Measurements from ENCODE around the gene PPP3CB.

Gene PPP3CB

DNA sequence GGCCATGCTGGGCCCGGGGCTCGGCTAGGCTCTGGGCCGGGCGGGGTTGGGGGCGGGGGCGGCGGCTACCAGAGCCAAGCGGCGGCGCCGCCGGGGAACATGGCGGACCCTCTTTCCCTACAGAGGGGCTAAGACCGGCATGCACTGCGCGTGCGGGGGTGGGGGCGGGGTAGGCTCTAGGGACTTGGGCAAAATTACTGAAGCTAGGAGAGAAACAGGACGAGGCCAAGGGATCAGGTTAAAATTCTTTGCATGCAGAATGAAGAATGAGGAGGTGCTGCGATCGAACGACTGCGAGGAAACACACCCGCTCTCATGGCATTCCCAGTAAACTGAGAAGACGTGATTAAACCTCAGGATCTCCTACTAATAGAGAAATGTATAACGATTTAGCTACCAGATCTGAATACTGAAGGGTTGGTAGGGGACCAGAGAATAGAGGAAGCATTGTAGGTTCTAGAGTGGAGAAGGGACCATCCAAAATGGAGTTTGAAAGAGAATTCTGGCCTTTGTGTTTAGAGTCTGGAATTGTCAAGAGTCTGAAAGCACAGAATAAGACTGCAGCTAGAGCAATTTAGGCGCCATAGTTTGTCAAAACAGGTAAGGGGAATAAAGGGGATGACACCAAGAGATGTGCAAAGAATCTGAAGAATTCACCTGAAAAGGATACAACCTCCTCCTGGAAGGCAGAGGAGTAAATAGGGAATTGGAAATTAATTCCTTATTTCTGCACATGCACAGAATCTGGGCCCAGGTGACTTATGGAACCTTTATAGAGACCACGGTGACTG lies at the start of gene PPP3CB:
TSS of gene PPP3CB (minus strand) at position 141 of the 791 bp plus-strand sequence. CDS start at position 6, 135 bp downstream.
- TF ChIP-seq, protein P1, sequence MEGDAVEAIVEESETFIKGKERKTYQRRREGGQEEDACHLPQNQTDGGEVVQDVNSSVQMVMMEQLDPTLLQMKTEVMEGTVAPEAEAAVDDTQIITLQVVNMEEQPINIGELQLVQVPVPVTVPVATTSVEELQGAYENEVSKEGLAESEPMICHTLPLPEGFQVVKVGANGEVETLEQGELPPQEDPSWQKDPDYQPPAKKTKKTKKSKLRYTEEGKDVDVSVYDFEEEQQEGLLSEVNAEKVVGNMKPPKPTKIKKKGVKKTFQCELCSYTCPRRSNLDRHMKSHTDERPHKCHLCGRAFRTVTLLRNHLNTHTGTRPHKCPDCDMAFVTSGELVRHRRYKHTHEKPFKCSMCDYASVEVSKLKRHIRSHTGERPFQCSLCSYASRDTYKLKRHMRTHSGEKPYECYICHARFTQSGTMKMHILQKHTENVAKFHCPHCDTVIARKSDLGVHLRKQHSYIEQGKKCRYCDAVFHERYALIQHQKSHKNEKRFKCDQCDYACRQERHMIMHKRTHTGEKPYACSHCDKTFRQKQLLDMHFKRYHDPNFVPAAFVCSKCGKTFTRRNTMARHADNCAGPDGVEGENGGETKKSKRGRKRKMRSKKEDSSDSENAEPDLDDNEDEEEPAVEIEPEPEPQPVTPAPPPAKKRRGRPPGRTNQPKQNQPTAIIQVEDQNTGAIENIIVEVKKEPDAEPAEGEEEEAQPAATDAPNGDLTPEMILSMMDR (conservative IDR thresholded peaks at IDR 0.05; ENCODE audit: control insufficient read depth, insufficient read depth, low read depth, low read length), result no peak
- DNase-seq (ENCODE audit: low read depth), result peak; percentile 96
- peak within 1 kb of the TSS; percentile 84 for H3K4me3 ChIP-seq (ENCODE audit: control insufficient read depth, low read depth, low read length)

DNA sequence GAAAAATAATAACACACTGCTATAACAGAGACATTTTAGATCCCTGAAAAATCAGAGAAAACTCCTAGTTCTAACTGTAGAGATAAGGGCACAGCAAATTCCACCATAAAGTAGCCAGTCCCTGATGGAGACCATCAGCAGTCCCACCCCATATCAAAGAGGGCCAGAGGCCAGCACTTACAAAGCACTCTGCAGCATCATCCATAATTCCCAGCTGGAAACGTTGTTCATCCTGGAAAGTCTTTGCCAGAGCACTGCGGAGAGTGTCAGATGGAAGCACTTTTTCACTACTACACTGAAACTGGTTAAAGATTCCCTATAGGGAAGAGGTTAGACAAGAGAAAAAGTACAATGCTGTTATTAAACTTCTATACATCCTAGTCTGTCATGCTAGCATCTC lies 49.5 kb upstream of the PPP3CB start:
- DNase-seq (ENCODE audit: low read depth), result no peak
- TF ChIP-seq, protein P1 (conservative IDR thresholded peaks at IDR 0.05; ENCODE audit: control insufficient read depth, insufficient read depth, low read depth, low read length), result no peak
- H3K4me3 ChIP-seq (ENCODE audit: control insufficient read depth, low read depth, low read length), result no peak overlapping the region

DNA sequence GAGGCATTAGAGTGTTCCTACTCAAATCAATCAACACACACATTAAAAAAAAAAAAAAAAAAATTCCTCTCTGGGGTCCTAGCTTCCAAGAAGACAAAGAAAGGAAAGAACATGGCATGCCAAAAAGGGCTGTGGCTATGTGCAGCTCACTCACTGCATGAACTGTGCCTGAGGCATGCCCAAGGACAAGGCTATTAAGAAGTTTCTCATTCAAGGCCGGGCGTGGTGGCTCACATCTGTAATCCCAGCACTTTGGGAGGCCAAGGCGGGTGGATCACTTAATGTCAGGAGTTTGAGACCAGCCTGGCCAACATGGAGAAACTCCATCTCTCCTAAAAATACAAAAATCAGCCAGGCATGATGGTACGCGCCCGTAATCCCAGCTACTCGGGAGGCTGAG lies 41.9 kb upstream of the PPP3CB start:
- H3K4me3 ChIP-seq (ENCODE audit: control insufficient read depth, low read depth, low read length), result no peak overlapping the region
- TF ChIP-seq, protein P1 (conservative IDR thresholded peaks at IDR 0.05; ENCODE audit: control insufficient read depth, insufficient read depth, low read depth, low read length), result no peak
- DNase-seq (ENCODE audit: low read depth), result no peak

DNA sequence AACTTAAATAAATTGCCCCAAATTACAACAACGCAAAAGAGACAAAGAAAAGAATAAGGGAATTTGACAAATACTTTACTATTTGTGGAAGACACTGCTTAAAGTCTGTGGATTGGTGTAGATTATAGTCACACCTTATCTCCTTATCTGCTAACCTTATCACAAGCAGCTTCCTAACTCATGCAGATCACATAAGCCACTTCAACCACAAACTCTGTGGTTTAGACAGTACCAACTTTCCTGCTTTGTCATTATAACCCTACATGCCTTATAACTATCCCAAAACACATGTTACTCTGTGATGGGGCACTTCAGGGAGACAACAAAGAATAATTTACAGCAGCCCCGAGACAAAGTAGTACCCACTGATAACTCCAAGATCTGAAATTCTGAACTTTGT lies 41.5 kb upstream of the PPP3CB start:
- H3K4me3 ChIP-seq (ENCODE audit: control insufficient read depth, low read depth, low read length), result no peak overlapping the region
- DNase-seq (ENCODE audit: low read depth), result no peak
- TF ChIP-seq, protein P1 (conservative IDR thresholded peaks at IDR 0.05; ENCODE audit: control insufficient read depth, insufficient read depth, low read depth, low read length), result no peak

DNA sequence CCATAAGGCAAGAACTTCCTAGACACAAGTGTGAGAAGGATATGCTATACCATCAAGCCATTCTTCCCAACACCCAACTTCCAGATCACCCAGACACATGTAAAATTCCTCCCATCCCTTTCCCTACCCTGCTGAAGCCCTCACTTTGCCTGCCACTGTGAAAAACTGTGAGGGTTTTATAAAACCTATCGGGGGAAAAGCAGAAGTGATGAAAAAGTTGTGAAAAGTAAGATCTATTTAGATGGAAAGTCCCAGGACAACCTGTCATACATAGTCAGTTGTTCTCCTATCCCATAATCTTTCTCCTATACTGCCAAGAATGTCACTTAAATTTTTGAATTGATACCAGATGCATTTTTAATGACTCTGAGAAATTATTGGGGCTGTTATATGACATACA lies 39.0 kb upstream of the PPP3CB start:
- H3K4me3 ChIP-seq (ENCODE audit: control insufficient read depth, low read depth, low read length), result no peak overlapping the region
- DNase-seq (ENCODE audit: low read depth), result no peak
- TF ChIP-seq, protein P1 (conservative IDR thresholded peaks at IDR 0.05; ENCODE audit: control insufficient read depth, insufficient read depth, low read depth, low read length), result no peak

DNA sequence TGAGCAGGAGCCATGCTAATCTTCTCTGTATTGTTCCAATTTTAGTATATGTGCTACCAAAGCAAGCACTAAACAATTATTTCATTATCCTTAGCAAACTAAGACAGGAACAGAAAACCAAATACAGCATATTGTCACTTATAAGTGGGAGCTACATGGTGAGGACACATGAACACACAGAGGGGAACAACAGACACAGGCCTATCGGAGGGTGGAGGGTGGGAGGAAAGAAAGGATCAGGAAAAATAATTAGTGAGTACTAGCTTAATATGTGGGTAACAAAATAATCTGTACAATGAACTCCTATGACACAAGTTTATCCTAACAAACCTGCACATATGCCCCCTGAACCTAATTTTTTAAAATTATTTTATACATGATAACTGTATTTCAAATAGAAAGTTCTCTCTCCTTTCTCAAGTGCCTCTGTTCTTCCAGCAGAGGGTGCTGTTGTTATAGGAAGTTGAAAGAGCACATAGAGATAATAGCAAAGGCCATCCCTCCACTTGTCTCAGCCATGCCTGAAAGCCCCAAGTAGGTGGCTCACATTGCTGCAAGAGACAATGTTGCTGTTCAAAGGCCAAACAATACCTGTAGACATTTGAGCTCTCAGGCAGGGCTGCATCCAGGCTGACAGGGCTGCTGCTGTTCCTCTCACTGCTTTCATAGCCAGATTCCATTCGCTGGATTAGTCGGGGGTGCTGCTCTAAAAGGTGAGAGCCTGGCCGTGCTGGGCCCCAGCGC lies 33.4 kb upstream of the PPP3CB start:
- TF ChIP-seq, protein P1 (conservative IDR thresholded peaks at IDR 0.05; ENCODE audit: control insufficient read depth, insufficient read depth, low read depth, low read length), result peak; percentile 84
- no peak overlapping the region for H3K4me3 ChIP-seq (ENCODE audit: control insufficient read depth, low read depth, low read length)
- DNase-seq (ENCODE audit: low read depth), result peak; percentile 82
